Testis (tissue), 3 donors: Measurements from ENCODE around the gene RNU1-1. TPM values are rescaled to one million over a fixed set of nuclear protein-coding genes. Genes with fewer than 3 reads are reported as not detected.
"Not testable (repeated sequence)": the region's sequence is repeated elsewhere in the genome, so short reads cannot be mapped to it uniquely, and the experiment has no call there.

Experiments
- DNase-seq: peaks from one replicate; pipeline ENCODE4 v3.0.0-alpha.2; 2019
- H3K27ac ChIP-seq, 2 donors: fragments of 200-600 bp; sonication (generic); one replicate each; pipeline ENCODE4 v1.5.1; 2019
- H3K27me3 ChIP-seq: fragments of 200-600 bp; sonication (generic); one replicate; pipeline ENCODE4 v1.5.1; 2019
- H3K36me3 ChIP-seq: fragments of 200-600 bp; sonication (generic); one replicate; pipeline ENCODE4 v1.5.1; 2017; ENCODE audit warnings: low read depth; ENCODE audit errors: missing control alignments
- H3K4me1 ChIP-seq: fragments of 200-600 bp; sonication (generic); one replicate; pipeline ENCODE4 v1.5.1; 2019
- H3K4me3 ChIP-seq, 2 donors: fragments of 200-600 bp; sonication (generic); one replicate each; pipeline ENCODE4 v1.5.1; 2017 to 2019
- H3K9me3 ChIP-seq: fragments of 200-600 bp; sonication (generic); one replicate; pipeline ENCODE4 v1.5.1; 2017
- CTCF ChIP-seq, 3 experiments: fragments of 450-650 bp in 2 of 3; fragments of 200-600 bp in 1 of 3; sonication (generic) in 1 of 3; IDR thresholded peaks; one replicate each; pipeline ENCODE4 v1.5.1; 2016 to 2019; ENCODE audit warnings: antibody characterized with exemption in 3 of 3, mild to moderate bottlenecking in 2 of 3, moderate library complexity in 1 of 3
- POLR2A ChIP-seq: fragments of 450-650 bp; IDR thresholded peaks from one replicate; pipeline ENCODE4 v1.6.1; 2017; ENCODE audit warnings: antibody characterized with exemption, mild to moderate bottlenecking, moderate library complexity
- WGBS, 2 donors: methylation state at CpG; one replicate each; pipeline ENCODE4 v1.1.5; 2018; 5-methylcytosine and 5-hydroxymethylcytosine counted together
- intact Hi-C: fragments of 100-400 bp; cut with DNase I; formaldehyde crosslinking; loops from one replicate; pipeline ENCODE4 v1.15.1; 2023; ENCODE audit warnings: low total_unique reads
- polyA plus RNA-seq: library from polyadenylated mRNA; stranded (reverse); fragments of 350-450 nt; fragmentation: Illumina TruSeq; extraction: RNeasy Lipid Tissue Mini Kit (QIAGEN cat#74804); gene quantifications from one replicate; pipeline ENCODE4 v1.2.3, GENCODE V29; 2014; ENCODE audit warnings: low read depth, low replicate concordance; ENCODE audit not compliant: insufficient read depth
- total RNA-seq, 2 donors: library from RNA; depleted of rRNA; stranded (reverse); fragments of >200 nt; gene quantifications; one replicate each; pipeline ENCODE4 v1.2.3, GENCODE V29; 2016

The RNU1-1 gene
- total and polyA plus RNA-seq, 3 donors from 2014 or later: under 0.01 to 18.9 (median under 0.01) TPM

- DNase-seq, H3K36me3 ChIP-seq, H3K4me3 ChIP-seq, intact Hi-C loops, H3K27ac ChIP-seq, H3K4me1 ChIP-seq, H3K27me3 ChIP-seq, H3K9me3 ChIP-seq: not testable (repeated sequence)
- WGBS, 2 donors: 69 to 70% methylated on average over 15 of the region's 15 CpGs
These were observed 7.5 kb downstream of the RNU1-1 start for GRCh38 chr1:16506364-16507136.

DNA sequence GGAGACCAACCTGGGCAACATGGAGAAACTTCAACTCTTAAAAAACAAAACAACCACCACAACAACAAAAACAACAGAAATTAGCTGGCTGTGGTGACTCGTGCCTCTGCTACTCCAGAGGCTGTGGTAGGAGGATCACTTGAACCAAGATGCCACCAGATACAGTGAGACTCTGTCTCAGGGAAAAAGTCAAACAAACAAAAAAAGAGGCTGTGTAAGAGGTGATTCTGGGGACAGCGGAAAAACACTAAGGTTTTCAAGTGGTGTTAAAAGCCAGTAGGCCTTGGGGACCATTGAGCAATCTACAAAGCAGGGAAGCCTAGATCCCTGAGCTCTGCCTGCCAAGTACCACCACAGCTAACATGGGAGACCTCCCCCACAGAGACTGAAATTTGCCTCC, 8.2 kb downstream of the RNU1-1 start:
- 86 to 91% methylated on average over 2 of the region's 2 CpGs for WGBS, 2 donors
- H3K4me1 ChIP-seq, DNase-seq, H3K4me3 ChIP-seq, H3K9me3 ChIP-seq, H3K36me3 ChIP-seq, intact Hi-C loops, H3K27me3 ChIP-seq, H3K27ac ChIP-seq: not testable (repeated sequence)

DNA sequence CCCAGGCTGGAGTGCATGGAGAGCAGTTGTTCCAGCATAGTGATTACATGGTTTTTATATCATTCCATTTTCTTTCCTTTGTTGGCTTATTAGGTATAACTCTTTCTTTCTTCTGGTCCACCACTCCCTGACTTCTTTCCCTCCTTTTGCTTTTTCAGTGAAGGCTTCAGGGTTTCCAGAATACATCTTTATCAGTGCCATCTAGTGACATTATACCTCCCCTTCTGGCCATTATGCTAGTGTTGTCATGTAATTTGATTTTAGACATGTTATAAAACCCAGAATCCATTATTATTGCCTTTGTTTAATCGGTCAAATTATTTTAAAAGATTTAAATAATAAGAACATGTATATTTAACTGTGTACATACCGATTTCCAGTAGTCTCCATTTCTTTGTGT, 10.6 kb downstream of the RNU1-1 start:
- no peaks in the 10 kb centered on the region for H3K27me3 ChIP-seq
- WGBS, 2 donors: 82 to 83% methylated on average over 2 of the region's 2 CpGs
- H3K36me3 ChIP-seq: no peaks in the 10 kb centered on the region
- no peak overlapping the region for H3K4me3 ChIP-seq
- H3K9me3 ChIP-seq: no peaks in the 10 kb centered on the region
- intact Hi-C loops: no loop called here
- no peak overlapping the region for H3K27ac ChIP-seq
- no peaks in the 10 kb centered on the region for H3K4me1 ChIP-seq
- TF ChIP-seq CTCF (IDR thresholded peaks at IDR 0.05): no peak
- no peak for TF ChIP-seq POLR2A
- DNase-seq: no peak

DNA sequence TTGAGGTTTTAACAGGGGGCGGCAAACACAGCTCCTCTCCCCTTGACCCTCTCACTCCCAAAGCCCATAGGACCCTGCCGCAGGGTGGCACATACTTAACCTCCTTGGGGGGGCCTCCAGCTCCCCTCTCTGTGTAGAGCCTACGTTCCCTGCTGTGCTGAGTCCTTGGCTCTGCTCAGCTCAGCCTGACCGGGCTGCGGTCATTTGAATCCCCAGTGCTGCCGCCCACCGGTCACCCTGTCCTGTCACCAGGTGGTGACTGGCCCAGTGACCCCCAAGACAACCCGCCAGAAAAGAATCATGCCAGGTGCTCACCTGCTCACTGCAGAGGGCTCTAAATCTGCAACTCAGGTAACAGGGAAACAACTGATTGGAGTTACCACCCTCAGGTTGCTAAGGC, 12.6 kb downstream of the RNU1-1 start:
- H3K4me1 ChIP-seq, DNase-seq, H3K4me3 ChIP-seq, H3K27me3 ChIP-seq, H3K9me3 ChIP-seq, H3K36me3 ChIP-seq, H3K27ac ChIP-seq, intact Hi-C loops: not testable (repeated sequence)
- 74 to 84% methylated on average over 5 to 8 of the region's 8 CpGs for WGBS, 2 donors

- H3K27me3 ChIP-seq, DNase-seq, intact Hi-C loops, H3K4me1 ChIP-seq, H3K9me3 ChIP-seq, H3K36me3 ChIP-seq, H3K27ac ChIP-seq, H3K4me3 ChIP-seq: not testable (repeated sequence)
- 87 to 92% methylated on average over 5 of the region's 5 CpGs for WGBS, 2 donors
These were observed 13.1 kb downstream of the RNU1-1 start for GRCh38 chr1:16500975-16501374.

DNA sequence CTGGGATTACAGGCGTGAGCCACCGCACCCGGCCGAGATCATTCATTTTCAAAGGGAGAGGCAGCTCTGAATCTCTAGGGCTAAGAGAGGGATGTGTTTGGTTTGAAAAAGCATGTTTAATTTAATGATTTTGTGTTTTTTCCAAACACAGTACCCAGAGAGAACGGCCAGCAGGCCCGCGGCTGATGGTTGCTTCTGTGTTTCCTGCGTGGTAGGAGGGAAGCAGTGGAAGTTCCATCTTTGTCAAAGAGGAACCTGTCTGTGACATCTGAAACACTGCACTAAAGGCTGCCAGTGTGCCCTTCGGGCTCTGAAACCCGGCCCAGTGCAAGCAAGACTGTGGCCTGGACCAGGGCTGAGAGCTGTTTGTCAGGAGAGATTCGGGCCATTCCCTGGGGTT, 13.6 kb downstream of the RNU1-1 start:
- H3K9me3 ChIP-seq, intact Hi-C loops, DNase-seq, H3K4me1 ChIP-seq, H3K27me3 ChIP-seq, H3K4me3 ChIP-seq, H3K36me3 ChIP-seq, H3K27ac ChIP-seq: not testable (repeated sequence)
- 63 to 80% methylated on average over 9 to 11 of the region's 11 CpGs for WGBS, 2 donors

GRCh38 chr1:16498573-16499413, 15.3 kb downstream of the RNU1-1 start:
- WGBS, 2 donors: 0% methylated on average over 6 to 31 of the region's 108 CpGs
- H3K27me3 ChIP-seq: no peaks in the 10 kb centered on the region
- peak overlapping the region; percentile 74 to 77 for H3K4me3 ChIP-seq
- no peaks in the 10 kb centered on the region for H3K36me3 ChIP-seq
- DNase-seq: peak; percentile 93
- H3K27ac ChIP-seq: peak overlapping the region; percentile 72 to 82
- H3K4me1 ChIP-seq: no peaks in the 10 kb centered on the region
- TF ChIP-seq POLR2A (no peak), CTCF (IDR thresholded peaks at IDR 0.05) (no peak)
- no peaks in the 10 kb centered on the region for H3K9me3 ChIP-seq
- intact Hi-C loops: no loop called here

GRCh38 chr1:16498047-16498446, 16.0 kb downstream of the RNU1-1 start:
- Histone ChIP-seq H3K4me3 (peak overlapping the region; percentile 74 to 77), H3K27ac (peak overlapping the region; percentile 24 to 72)
- H3K27me3 ChIP-seq, H3K4me1 ChIP-seq, DNase-seq, H3K9me3 ChIP-seq, intact Hi-C loops, H3K36me3 ChIP-seq: not testable (repeated sequence)
- 19 to 33% methylated on average over 4 to 10 of the region's 10 CpGs for WGBS, 2 donors

- H3K27ac ChIP-seq, H3K9me3 ChIP-seq, H3K4me1 ChIP-seq, H3K36me3 ChIP-seq, H3K27me3 ChIP-seq, H3K4me3 ChIP-seq, DNase-seq, intact Hi-C loops: not testable (repeated sequence)
- WGBS, 2 donors: 58 to 69% methylated on average over 5 of the region's 5 CpGs
These were observed 16.6 kb downstream of the RNU1-1 start for GRCh38 chr1:16497474-16497904.

- H3K36me3 ChIP-seq, H3K4me1 ChIP-seq, intact Hi-C loops, H3K27ac ChIP-seq, H3K4me3 ChIP-seq, DNase-seq, H3K9me3 ChIP-seq, H3K27me3 ChIP-seq: not testable (repeated sequence)
- 78% methylated on average over 9 of the region's 9 CpGs for WGBS, 2 donors
These were observed 20.4 kb downstream of the RNU1-1 start for GRCh38 chr1:16493731-16494130.
